Nephron (organoid): ENCODE data around the gene CDC5L.

Experiments used
- H3K27ac Mint-ChIP-seq, 3 experiments: 2 replicates each; pipeline ENCODE4 v1.8.0; 2020; ENCODE audit warnings: mixed read lengths in 3 of 3, mild to moderate bottlenecking in 2 of 3, moderate library complexity in 1 of 3
- H3K27me3 Mint-ChIP-seq: 2 replicates; pipeline ENCODE4 v1.8.0; 2021; ENCODE audit warnings: low read depth, mild to moderate bottlenecking, moderate library complexity, mixed read lengths
- H3K36me3 Mint-ChIP-seq: 2 replicates; pipeline ENCODE4 v1.8.0; 2020; ENCODE audit warnings: low read depth, mixed read lengths
- H3K4me1 Mint-ChIP-seq: 2 replicates; pipeline ENCODE4 v1.8.0; 2020; ENCODE audit warnings: mixed read lengths
- H3K4me3 Mint-ChIP-seq, 3 experiments: 2 replicates each; pipeline ENCODE4 v1.8.0; 2020; ENCODE audit warnings: mild to moderate bottlenecking in 3 of 3, mixed read lengths in 3 of 3, moderate library complexity in 2 of 3
- H3K9me3 Mint-ChIP-seq: 2 replicates; pipeline ENCODE4 v1.8.0; 2020; ENCODE audit warnings: mixed read lengths
- TF ChIP-seq, protein P1 (sequence below), 3 experiments: fragments of 200-600 bp; sonication (generic); IDR thresholded peaks; one replicate each; pipeline ENCODE4 v1.5.0; 2021; ENCODE audit warnings: antibody characterized with exemption in 3 of 3; ENCODE audit not compliant: unreplicated experiment in 3 of 3

Gene CDC5L

DNA sequence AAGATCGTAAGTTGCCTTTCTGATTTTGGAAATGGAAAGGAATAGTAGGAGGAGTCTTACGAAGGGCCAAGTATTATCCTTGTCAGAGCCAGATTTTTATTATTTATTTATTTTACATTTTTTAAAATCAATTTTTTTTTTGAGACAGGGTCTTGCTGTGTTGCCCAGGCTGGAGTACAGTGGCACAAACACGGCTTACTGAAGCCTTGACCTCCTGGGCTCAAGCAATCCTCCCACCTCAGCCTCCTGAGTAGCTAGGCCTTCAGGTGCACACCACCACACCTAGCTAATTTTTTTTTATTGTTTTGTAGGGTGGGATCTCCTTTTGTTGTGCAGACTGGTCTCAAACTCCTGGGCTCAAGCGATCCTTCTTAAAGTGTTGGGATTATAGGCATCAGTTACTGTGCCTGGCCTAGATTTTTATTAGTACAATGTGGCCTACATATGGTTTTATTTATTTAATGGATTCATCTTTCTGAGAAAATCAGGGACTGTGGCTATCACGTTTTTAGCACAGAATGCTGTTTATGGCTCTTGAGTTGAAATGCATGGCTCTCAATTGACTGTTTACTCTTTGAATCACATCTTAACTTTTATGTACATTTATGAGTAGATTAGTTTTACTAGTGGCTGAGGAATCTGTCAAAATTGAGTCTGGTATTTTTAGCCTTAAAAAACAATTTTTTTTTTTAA, 16.7 kb downstream of the CDC5L start:
- Mint-ChIP-seq H3K27me3 (no peaks in the 10 kb centered on the region), H3K4me3 (no peak overlapping the region), H3K27ac (no peak overlapping the region), H3K4me1 (no peaks in the 10 kb centered on the region), H3K36me3 (peaks cover 88% of the 10 kb centered on the region), H3K9me3 (no peaks in the 10 kb centered on the region)
- TF ChIP-seq, protein P1, sequence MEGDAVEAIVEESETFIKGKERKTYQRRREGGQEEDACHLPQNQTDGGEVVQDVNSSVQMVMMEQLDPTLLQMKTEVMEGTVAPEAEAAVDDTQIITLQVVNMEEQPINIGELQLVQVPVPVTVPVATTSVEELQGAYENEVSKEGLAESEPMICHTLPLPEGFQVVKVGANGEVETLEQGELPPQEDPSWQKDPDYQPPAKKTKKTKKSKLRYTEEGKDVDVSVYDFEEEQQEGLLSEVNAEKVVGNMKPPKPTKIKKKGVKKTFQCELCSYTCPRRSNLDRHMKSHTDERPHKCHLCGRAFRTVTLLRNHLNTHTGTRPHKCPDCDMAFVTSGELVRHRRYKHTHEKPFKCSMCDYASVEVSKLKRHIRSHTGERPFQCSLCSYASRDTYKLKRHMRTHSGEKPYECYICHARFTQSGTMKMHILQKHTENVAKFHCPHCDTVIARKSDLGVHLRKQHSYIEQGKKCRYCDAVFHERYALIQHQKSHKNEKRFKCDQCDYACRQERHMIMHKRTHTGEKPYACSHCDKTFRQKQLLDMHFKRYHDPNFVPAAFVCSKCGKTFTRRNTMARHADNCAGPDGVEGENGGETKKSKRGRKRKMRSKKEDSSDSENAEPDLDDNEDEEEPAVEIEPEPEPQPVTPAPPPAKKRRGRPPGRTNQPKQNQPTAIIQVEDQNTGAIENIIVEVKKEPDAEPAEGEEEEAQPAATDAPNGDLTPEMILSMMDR (IDR thresholded peaks at IDR 0.05; ENCODE audit: unreplicated experiment in 3 of 3), result no peak

DNA sequence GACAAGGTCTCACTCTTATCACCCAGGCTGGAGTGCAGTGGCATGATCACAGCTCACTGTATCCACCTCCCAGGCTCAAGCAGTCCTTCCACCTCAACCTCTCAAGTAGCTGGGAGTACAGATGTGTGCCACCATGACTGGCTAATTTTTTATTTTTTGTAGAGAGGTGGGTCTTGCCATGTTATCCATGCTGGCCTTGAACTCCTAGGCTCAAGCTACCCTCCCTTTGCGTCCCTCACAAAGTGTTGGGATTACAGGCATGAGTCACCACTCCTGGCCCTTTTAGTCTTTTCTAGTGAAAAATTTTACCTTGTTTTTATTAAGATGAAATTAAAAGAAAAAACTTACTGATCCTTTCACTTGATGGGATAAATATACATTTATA, 17.2 kb downstream of the CDC5L start:
- Mint-ChIP-seq H3K9me3 (no peaks in the 10 kb centered on the region), H3K36me3 (peaks cover 89% of the 10 kb centered on the region), H3K4me3 (no peak overlapping the region), H3K4me1 (no peaks in the 10 kb centered on the region), H3K27me3 (no peaks in the 10 kb centered on the region), H3K27ac (no peak overlapping the region)
- TF ChIP-seq, protein P1 (IDR thresholded peaks at IDR 0.05; ENCODE audit: unreplicated experiment in 3 of 3), result no peak

- peaks cover 5% of the 10 kb centered on the region for H3K9me3 Mint-ChIP-seq
- peak overlapping the region in 1 of 3 experiments; percentile 23 for H3K27ac Mint-ChIP-seq
- H3K36me3 Mint-ChIP-seq, result peaks cover 94% of the 10 kb centered on the region
- TF ChIP-seq, protein P1 (IDR thresholded peaks at IDR 0.05; ENCODE audit: unreplicated experiment in 3 of 3), result no peak
- H3K4me3 Mint-ChIP-seq, result no peak overlapping the region
- no peaks in the 10 kb centered on the region for H3K4me1 Mint-ChIP-seq
- H3K27me3 Mint-ChIP-seq, result no peaks in the 10 kb centered on the region
These were observed 20.6 kb downstream of the CDC5L start for GRCh38 chr6:44407951-44408670.

DNA sequence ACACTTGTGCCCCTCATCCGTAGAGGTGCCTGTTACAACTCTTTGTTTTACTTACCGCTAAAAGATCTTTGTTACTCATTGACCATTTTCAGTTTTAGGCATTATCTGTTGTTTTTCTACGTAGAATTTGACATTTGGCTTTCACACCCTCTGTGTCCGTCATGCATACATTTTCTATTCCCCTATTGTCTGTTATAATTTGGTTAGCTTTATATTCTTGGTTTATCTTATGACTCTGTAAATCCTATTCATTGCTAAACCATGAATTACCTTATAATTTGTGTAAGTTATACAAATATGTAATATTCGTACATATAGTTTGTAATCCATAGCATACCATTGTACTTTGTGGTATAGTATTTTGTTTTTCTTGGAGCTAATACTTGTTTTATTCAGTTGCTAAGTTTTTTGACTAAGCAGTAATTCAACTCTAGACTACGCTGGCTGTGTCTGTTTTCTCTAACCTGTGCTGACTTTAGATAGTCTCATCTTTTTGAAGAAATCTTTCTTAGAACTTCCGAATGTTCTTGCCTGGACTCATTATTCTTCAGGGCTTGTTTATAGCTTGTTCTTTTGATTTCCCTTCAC, 21.8 kb downstream of the CDC5L start:
- no peak overlapping the region for H3K4me3 Mint-ChIP-seq
- TF ChIP-seq, protein P1 (IDR thresholded peaks at IDR 0.05; ENCODE audit: unreplicated experiment in 3 of 3), result no peak
- peaks cover 96% of the 10 kb centered on the region for H3K36me3 Mint-ChIP-seq
- H3K27me3 Mint-ChIP-seq, result no peaks in the 10 kb centered on the region
- H3K9me3 Mint-ChIP-seq, result peaks cover 5% of the 10 kb centered on the region
- H3K4me1 Mint-ChIP-seq, result no peaks in the 10 kb centered on the region
- no peak overlapping the region for H3K27ac Mint-ChIP-seq

DNA sequence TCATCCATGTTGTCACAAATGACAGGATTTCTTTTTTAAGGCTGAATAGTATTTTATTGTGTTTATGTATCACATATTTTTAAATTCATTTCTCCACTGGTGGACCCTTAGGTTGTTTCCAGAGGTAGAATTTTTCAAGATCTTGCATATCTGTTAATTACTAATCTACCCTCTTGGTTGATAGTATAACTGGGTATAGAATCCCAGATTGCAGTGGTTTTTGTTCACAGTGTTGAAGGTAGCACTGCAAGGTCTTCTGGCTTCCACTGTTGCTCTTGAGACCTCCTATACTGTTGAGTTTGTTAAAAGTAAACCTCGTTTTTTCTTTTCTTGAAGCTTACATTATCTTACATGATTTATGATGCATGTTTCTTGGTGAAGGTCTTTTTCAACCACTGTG, 22.9 kb downstream of the CDC5L start:
- peaks cover 5% of the 10 kb centered on the region for H3K9me3 Mint-ChIP-seq
- TF ChIP-seq, protein P1 (IDR thresholded peaks at IDR 0.05; ENCODE audit: unreplicated experiment in 3 of 3), result no peak

More for the DNA sequence above, 22.9 kb downstream of the CDC5L start:
- Mint-ChIP-seq H3K27ac (no peak overlapping the region), H3K36me3 (peaks cover 96% of the 10 kb centered on the region), H3K4me1 (no peaks in the 10 kb centered on the region), H3K27me3 (no peaks in the 10 kb centered on the region), H3K4me3 (no peak overlapping the region)
